HUES64 (cell line): Measurements from ENCODE around the gene NPPC.
A peak's percentile ranks its signal among the peaks of the same experiment; 100 is the strongest.

Source experiments
- H3K27ac ChIP-seq: 2 replicates; pipeline ENCODE4 v1.7.0; 2013; ENCODE audit warnings: low read depth, low read length, inconsistent platforms
- H3K27me3 ChIP-seq: 2 replicates; pipeline ENCODE4 v1.6.1; 2013; ENCODE audit warnings: mild to moderate bottlenecking, low read length; ENCODE audit not compliant: insufficient read depth
- H3K36me3 ChIP-seq: 2 replicates; pipeline ENCODE4 v1.6.1; 2013; ENCODE audit warnings: mild to moderate bottlenecking, low read length; ENCODE audit not compliant: insufficient read depth
- H3K4me1 ChIP-seq: 2 replicates; pipeline ENCODE4 v1.6.1; 2013; ENCODE audit warnings: mild to moderate bottlenecking, low read length, moderate library complexity; ENCODE audit not compliant: insufficient read depth
- H3K4me3 ChIP-seq: 2 replicates; pipeline ENCODE4 v1.5.1; 2013; ENCODE audit warnings: mild to moderate bottlenecking, low read length, moderate library complexity
- H3K9ac ChIP-seq: 2 replicates; pipeline ENCODE4 v1.6.1; 2013; ENCODE audit warnings: mild to moderate bottlenecking, low read depth, low read length
- H3K9me3 ChIP-seq: 2 replicates; pipeline ENCODE4 v1.6.1; 2013; ENCODE audit warnings: low read depth, low read length; ENCODE audit not compliant: insufficient read depth
- WGBS: fragments of 150-250, 120-280 bp; methylation state at CpG from one replicate; pipeline ENCODE4 v1.1.7; 2013; ENCODE audit warnings: missing lambda C conversion rate; 5-methylcytosine and 5-hydroxymethylcytosine counted together

Gene NPPC

GRCh38 chr2:231926761-231927565 is 767 bp upstream of the NPPC start:
- H3K9ac ChIP-seq, result no peak overlapping the region; the same call in 1 of the 2 replicates
- H3K27ac ChIP-seq, result no peak overlapping the region
- peaks cover 63% of the 10 kb centered on the region for H3K27me3 ChIP-seq
- H3K9me3 ChIP-seq, result no peaks in the 10 kb centered on the region
- no peaks in the 10 kb centered on the region for H3K36me3 ChIP-seq
- peaks cover 3% of the 10 kb centered on the region; the same call in 1 of the 2 replicates for H3K4me1 ChIP-seq
- 24% methylated on average over 51 of the region's 51 CpGs for WGBS
- H3K4me3 ChIP-seq, result peak overlapping the region; percentile 58

- H3K27ac ChIP-seq, result no peak overlapping the region
- H3K9ac ChIP-seq, result peak overlapping the region; percentile 29; the same call in 1 of the 2 replicates
- WGBS, result 1% methylated on average over 96 of the region's 96 CpGs
- H3K36me3 ChIP-seq, result no peaks in the 10 kb centered on the region
- no peaks in the 10 kb centered on the region for H3K9me3 ChIP-seq
- H3K4me1 ChIP-seq, result peaks cover 3% of the 10 kb centered on the region; the same call in 1 of the 2 replicates
- peak overlapping the region; percentile 58 for H3K4me3 ChIP-seq
- peaks cover 63% of the 10 kb centered on the region for H3K27me3 ChIP-seq
These were observed 655 bp downstream of the NPPC start for GRCh38 chr2:231925303-231926179.

- Histone ChIP-seq H3K4me3 (peak overlapping the region; percentile 58), H3K36me3 (no peaks in the 10 kb centered on the region), H3K27me3 (peaks cover 63% of the 10 kb centered on the region), H3K9ac (no peak overlapping the region), H3K4me1 (peaks cover 3% of the 10 kb centered on the region; the same call in 1 of the 2 replicates), H3K27ac (no peak overlapping the region), H3K9me3 (no peaks in the 10 kb centered on the region)
- 45% methylated on average over 8 of the region's 8 CpGs for WGBS
These were observed 1.3 kb downstream of the NPPC start for GRCh38 chr2:231924889-231925275.

GRCh38 chr2:231923951-231924888 is 2.0 kb downstream of the NPPC start:
- peaks cover 3% of the 10 kb centered on the region; the same call in 1 of the 2 replicates for H3K4me1 ChIP-seq
- peaks cover 61% of the 10 kb centered on the region for H3K27me3 ChIP-seq
- H3K9ac ChIP-seq, result no peak overlapping the region
- no peaks in the 10 kb centered on the region for H3K9me3 ChIP-seq
- H3K4me3 ChIP-seq, result no peak overlapping the region
- 82% methylated on average over 24 of the region's 24 CpGs for WGBS
- no peak overlapping the region for H3K27ac ChIP-seq
- no peaks in the 10 kb centered on the region for H3K36me3 ChIP-seq

- H3K27me3 ChIP-seq, result peaks cover 49% of the 10 kb centered on the region
- no peaks in the 10 kb centered on the region for H3K9me3 ChIP-seq
- no peaks in the 10 kb centered on the region for H3K36me3 ChIP-seq
- H3K27ac ChIP-seq, result no peak overlapping the region
- no peak overlapping the region for H3K9ac ChIP-seq
- WGBS, result 82% methylated on average over 3 of the region's 3 CpGs
- H3K4me3 ChIP-seq, result no peak overlapping the region
- peaks cover 3% of the 10 kb centered on the region; the same call in 1 of the 2 replicates for H3K4me1 ChIP-seq
These were observed 3.2 kb downstream of the NPPC start for GRCh38 chr2:231923010-231923344.

- H3K27ac ChIP-seq, result no peak overlapping the region
- H3K9me3 ChIP-seq, result no peaks in the 10 kb centered on the region
- no peaks in the 10 kb centered on the region for H3K36me3 ChIP-seq
- H3K27me3 ChIP-seq, result peaks cover 43% of the 10 kb centered on the region
- H3K9ac ChIP-seq, result no peak overlapping the region
- 94% methylated on average over 15 of the region's 15 CpGs for WGBS
- H3K4me1 ChIP-seq, result peaks cover 3% of the 10 kb centered on the region; the same call in 1 of the 2 replicates
- no peak overlapping the region for H3K4me3 ChIP-seq
These were observed 3.7 kb downstream of the NPPC start for GRCh38 chr2:231922311-231923009.

GRCh38 chr2:231920795-231921194 is 5.4 kb downstream of the NPPC start:
- Histone ChIP-seq H3K27ac (no peak overlapping the region), H3K9ac (no peak overlapping the region), H3K36me3 (no peaks in the 10 kb centered on the region), H3K9me3 (no peaks in the 10 kb centered on the region), H3K4me1 (peaks cover 3% of the 10 kb centered on the region; the same call in 1 of the 2 replicates), H3K4me3 (no peak overlapping the region), H3K27me3 (peaks cover 27% of the 10 kb centered on the region)
- 96% methylated on average over 5 of the region's 5 CpGs for WGBS

- 97% methylated on average over 2 of the region's 3 CpGs for WGBS
- Histone ChIP-seq H3K9me3 (no peaks in the 10 kb centered on the region), H3K27me3 (peaks cover 23% of the 10 kb centered on the region), H3K4me3 (no peak overlapping the region), H3K9ac (no peak overlapping the region), H3K4me1 (peaks cover 3% of the 10 kb centered on the region; the same call in 1 of the 2 replicates), H3K36me3 (no peaks in the 10 kb centered on the region), H3K27ac (no peak overlapping the region)
These were observed 5.8 kb downstream of the NPPC start for GRCh38 chr2:231920366-231920765.

GRCh38 chr2:231919341-231920035 is 6.7 kb downstream of the NPPC start:
- H3K36me3 ChIP-seq, result no peaks in the 10 kb centered on the region
- no peaks in the 10 kb centered on the region for H3K4me1 ChIP-seq
- WGBS, result 93% methylated on average over 15 of the region's 15 CpGs
- H3K9ac ChIP-seq, result no peak overlapping the region
- no peaks in the 10 kb centered on the region for H3K9me3 ChIP-seq
- no peak overlapping the region for H3K4me3 ChIP-seq
- H3K27me3 ChIP-seq, result peaks cover 14% of the 10 kb centered on the region
- no peak overlapping the region for H3K27ac ChIP-seq
